SK-N-SH treated with all-trans-retinoic acid at 6 μM for 48 hours (cell line): ENCODE data around the gene NSL1.

Experiments used
- ATAC-seq: fragments of 200-7000 bp; cut with Tn5 transposase; 3 replicates; pipeline ENCODE4 v1.9.1; 2020; ENCODE audit warnings: mild to moderate bottlenecking, moderate library complexity
- ARNTL ChIP-seq: fragments of 450-650 bp; formaldehyde crosslinking; IDR thresholded peaks from 2 replicates; pipeline ENCODE4 v1.5.0; 2020; ENCODE audit warnings: low read depth, mild to moderate bottlenecking, moderate library complexity, borderline replicate concordance
- BACH2 ChIP-seq: fragments of 250-450 bp; sonication (Bioruptor Pico); IDR thresholded peaks from 2 replicates; pipeline ENCODE4 v1.9.0; 2021; ENCODE audit warnings: mild to moderate bottlenecking, borderline replicate concordance
- CREB5 ChIP-seq: fragments of 250-450 bp; sonication (Bioruptor Pico); IDR thresholded peaks from 2 replicates; pipeline ENCODE4 v1.5.1; 2020; ENCODE audit warnings: low read depth, mild to moderate bottlenecking, moderate library complexity
- CSDC2 ChIP-seq: fragments of 250-450 bp; sonication (Bioruptor Pico); IDR thresholded peaks from 2 replicates; pipeline ENCODE4 v1.5.0; 2020; ENCODE audit warnings: mild to moderate bottlenecking, moderate library complexity
- CSRNP3 ChIP-seq: fragments of 250-450 bp; sonication (Bioruptor Pico); IDR thresholded peaks from 2 replicates; pipeline ENCODE4 v1.5.1; 2021; ENCODE audit warnings: mild to moderate bottlenecking, moderate library complexity
- ESRRG ChIP-seq: fragments of 250-450 bp; sonication (Bioruptor Pico); IDR thresholded peaks from 2 replicates; pipeline ENCODE4 v1.6.1; 2021; ENCODE audit warnings: mild to moderate bottlenecking
- GLIS3 ChIP-seq: fragments of 250-450 bp; sonication (Bioruptor Pico); IDR thresholded peaks from 2 replicates; pipeline ENCODE4 v1.5.0; 2020; ENCODE audit warnings: mild to moderate bottlenecking, moderate library complexity
- ISL1 ChIP-seq: fragments of 250-450 bp; sonication (Bioruptor Pico); IDR thresholded peaks from 2 replicates; pipeline ENCODE4 v2.1.2; 2022; ENCODE audit warnings: mild to moderate bottlenecking, moderate library complexity
- PATZ1 ChIP-seq: fragments of 250-450 bp; sonication (Bioruptor Pico); IDR thresholded peaks from 2 replicates; pipeline ENCODE4 v1.8.0; 2020; ENCODE audit warnings: mild to moderate bottlenecking, moderate library complexity, borderline replicate concordance
- PPARA ChIP-seq: fragments of 250-450 bp; sonication (Bioruptor Pico); IDR thresholded peaks from 2 replicates; pipeline ENCODE4 v1.5.0; 2020; ENCODE audit warnings: mild to moderate bottlenecking, borderline replicate concordance
- RARB ChIP-seq: fragments of 250-450 bp; sonication (Bioruptor Pico); IDR thresholded peaks from 2 replicates; pipeline ENCODE4 v1.8.0; 2021; ENCODE audit warnings: mild to moderate bottlenecking, moderate library complexity
- SNAI2 ChIP-seq: fragments of 250-450 bp; sonication (Bioruptor Pico); IDR thresholded peaks from 2 replicates; pipeline ENCODE4 v1.5.0; 2020; ENCODE audit warnings: mild to moderate bottlenecking, moderate library complexity
- TCF4 ChIP-seq: fragments of 250-450 bp; sonication (Bioruptor Pico); IDR thresholded peaks from 2 replicates; pipeline ENCODE4 v1.8.0; 2021; ENCODE audit warnings: mild to moderate bottlenecking, moderate library complexity, borderline replicate concordance
- TOX ChIP-seq: fragments of 250-450 bp; sonication (Bioruptor Pico); IDR thresholded peaks from 2 replicates; pipeline ENCODE4 v1.8.0; 2021; ENCODE audit warnings: mild to moderate bottlenecking, moderate library complexity, borderline replicate concordance
- TSHZ2 ChIP-seq: fragments of 250-450 bp; sonication (Bioruptor Pico); IDR thresholded peaks from 2 replicates; pipeline ENCODE4 v1.5.0; 2020; ENCODE audit warnings: mild to moderate bottlenecking, moderate library complexity
- ZC3H10 ChIP-seq: fragments of 250-450 bp; sonication (Bioruptor Pico); IDR thresholded peaks from 2 replicates; pipeline ENCODE4 v1.5.1; 2021; ENCODE audit warnings: mild to moderate bottlenecking, moderate library complexity
- ZFP3 ChIP-seq: fragments of 250-450 bp; sonication (Bioruptor Pico); IDR thresholded peaks from 2 replicates; pipeline ENCODE4 v1.5.0; 2020; ENCODE audit warnings: mild to moderate bottlenecking, moderate library complexity
- ZFP30 ChIP-seq: fragments of 450-650 bp; formaldehyde crosslinking; IDR thresholded peaks from 2 replicates; pipeline ENCODE4 v1.5.0; 2022; ENCODE audit warnings: mild to moderate bottlenecking, moderate library complexity
- ZNF565 ChIP-seq: fragments of 450-650 bp; formaldehyde crosslinking; conservative IDR thresholded peaks from 2 replicates; pipeline ENCODE4 v1.5.0; 2020; ENCODE audit warnings: low read depth, mild to moderate bottlenecking, moderate library complexity
- ZNF70 ChIP-seq: fragments of 450-650 bp; formaldehyde crosslinking; IDR thresholded peaks from 2 replicates; pipeline ENCODE4 v1.5.0; 2020; ENCODE audit warnings: mild to moderate bottlenecking, moderate library complexity
- ZNF8 ChIP-seq: fragments of 450-650 bp; formaldehyde crosslinking; IDR thresholded peaks from 2 replicates; pipeline ENCODE4 v1.5.0; 2020; ENCODE audit warnings: mild to moderate bottlenecking, moderate library complexity

NSL1 gene

GRCh38 chr1:212794561-212795014, 3.0 kb upstream of the NSL1 start:
- TF ChIP-seq BACH2 (CRISPR knock-in tag) (no peak), ZC3H10 (CRISPR knock-in tag) (no peak), TCF4 (CRISPR knock-in tag) (no peak), ZNF565 (CRISPR knock-in tag) (no peak), ZFP3 (no peak)
- ATAC-seq: no peak

- peak; percentile 4 for ATAC-seq
- TF ChIP-seq CSDC2 (CRISPR knock-in tag) (no peak), ZFP30 (CRISPR knock-in tag) (no peak), ZNF70 (CRISPR knock-in tag) (no peak)
Observed at GRCh38 chr1:212792396-212792908, 875 bp upstream of the NSL1 start.

GRCh38 chr1:212791261-212791675, 309 bp downstream of the NSL1 start:
- ATAC-seq: peak; percentile 82
- no peak for TF ChIP-seq CREB5
- no peak for TF ChIP-seq ISL1 (CRISPR knock-in tag)
- TF ChIP-seq ZFP3: no peak
- TF ChIP-seq CSRNP3: no peak
- TF ChIP-seq ARNTL (CRISPR knock-in tag): no peak
- no peak for TF ChIP-seq ESRRG (CRISPR knock-in tag)
- TF ChIP-seq BACH2 (CRISPR knock-in tag): no peak
- no peak for TF ChIP-seq TSHZ2
- no peak for TF ChIP-seq ZNF8 (CRISPR knock-in tag)
- no peak for TF ChIP-seq GLIS3 (CRISPR knock-in tag)
- no peak for TF ChIP-seq PATZ1 (CRISPR knock-in tag)
- no peak for TF ChIP-seq ZNF70 (CRISPR knock-in tag)
- no peak for TF ChIP-seq SNAI2

- no peak for TF ChIP-seq CSDC2 (CRISPR knock-in tag)
- TF ChIP-seq ZC3H10 (CRISPR knock-in tag): no peak
- no peak for TF ChIP-seq CSRNP3
- TF ChIP-seq PPARA: no peak
- TF ChIP-seq TSHZ2: no peak
- no peak for TF ChIP-seq SNAI2
- no peak for TF ChIP-seq GLIS3 (CRISPR knock-in tag)
- no peak for TF ChIP-seq RARB
- no peak for TF ChIP-seq ARNTL (CRISPR knock-in tag)
- TF ChIP-seq TOX (CRISPR knock-in tag): no peak
- TF ChIP-seq ZFP30 (CRISPR knock-in tag): no peak
- TF ChIP-seq ISL1 (CRISPR knock-in tag): no peak
- TF ChIP-seq ESRRG (CRISPR knock-in tag): no peak
- no peak for TF ChIP-seq ZNF565 (CRISPR knock-in tag)
- no peak for TF ChIP-seq CREB5
- no peak for TF ChIP-seq TCF4 (CRISPR knock-in tag)
- no peak for TF ChIP-seq BACH2 (CRISPR knock-in tag)
- no peak for ATAC-seq
Observed at GRCh38 chr1:212785871-212786270, 5.7 kb downstream of the NSL1 start.
